ENCODE data around the gene TBC1D22A. TPM values are rescaled to one million over a fixed set of nuclear protein-coding genes. Genes with fewer than 3 reads are reported as not detected.
A peak's percentile ranks its signal among the peaks of the same experiment; 100 is the strongest.

TBC1D22A gene
- total and polyA plus RNA-seq, 9 of the 15 experiments (the other 6 are each of a cell fraction or from before 2014, with no cell fraction given) = 0.20 to 11.5 (median 5.2) TPM

GRCh38 chr22:47053013-47053725 is 290.7 kb downstream of the TBC1D22A start (continued):
- TF ChIP-seq NFE2 (IDR thresholded peaks at IDR 0.05; ENCODE audit: low read depth) (0 out of 2 replicates have a peak, but pooled peaks have one; percentile 48), PTBP1 (IDR thresholded peaks at IDR 0.05; ENCODE audit: low read depth, low read length) (no peak), SP2 (IDR thresholded peaks at IDR 0.05; ENCODE audit: extremely low read depth, low read depth, low read length, poor library complexity, severe bottlenecking) (no peak), BACH1 (tag; IDR thresholded peaks at IDR 0.05) (peak; percentile 32; the same call in 1 of the 2 replicates), ZNF316 (IDR thresholded peaks at IDR 0.05) (peak; percentile 98), ZBTB43 (CRISPR knock-in tag; IDR thresholded peaks at IDR 0.05) (no peak), CBX3 (IDR thresholded peaks at IDR 0.05; ENCODE audit: borderline replicate concordance in 1 of 2, low read length in 2 of 2) (no peak), BCOR (IDR thresholded peaks at IDR 0.05) (no peak), ZNF518B (CRISPR knock-in tag; IDR thresholded peaks at IDR 0.05) (no peak)

Measured in K562 (cell line).